Endodermal cell (in vitro differentiated cells): ENCODE measurements around the gene PALB2. TPM values are rescaled to one million over a fixed set of nuclear protein-coding genes. Genes with fewer than 3 reads are reported as not detected.
"Not testable (repeated sequence)": the region's sequence is repeated elsewhere in the genome, so short reads cannot be mapped to it uniquely, and the experiment has no call there.

Experiments used
- DNase-seq: peaks from one replicate; pipeline ENCODE4 v3.0.0-alpha.2; 2017
- H3K27ac ChIP-seq: 2 replicates; pipeline ENCODE4 v1.5.1; 2013; ENCODE audit warnings: mild to moderate bottlenecking, low read depth, low read length, moderate library complexity
- H3K27me3 ChIP-seq: 2 replicates; pipeline ENCODE4 v1.6.1; 2013; ENCODE audit warnings: mild to moderate bottlenecking, low read length, moderate library complexity; ENCODE audit not compliant: insufficient read depth, control insufficient read depth, poor library complexity, severe bottlenecking
- H3K36me3 ChIP-seq: 2 replicates; pipeline ENCODE4 v1.7.0; 2013; ENCODE audit warnings: mild to moderate bottlenecking, low read length, moderate library complexity; ENCODE audit not compliant: control insufficient read depth, insufficient read depth
- H3K4me1 ChIP-seq: one replicate; pipeline ENCODE4 v1.7.0; 2013; ENCODE audit warnings: low read length; ENCODE audit not compliant: control insufficient read depth, insufficient read depth
- H3K4me3 ChIP-seq: 2 replicates; pipeline ENCODE4 v1.5.1; 2013; ENCODE audit warnings: mild to moderate bottlenecking, low read length, moderate library complexity
- H3K9ac ChIP-seq: 2 replicates; pipeline ENCODE4 v1.6.1; 2013; ENCODE audit warnings: mild to moderate bottlenecking, low read length, moderate library complexity; ENCODE audit not compliant: poor library complexity, severe bottlenecking; ENCODE audit errors: extremely low read depth
- H3K9me3 ChIP-seq: 2 replicates; pipeline ENCODE4 v1.6.1; 2013; ENCODE audit warnings: mild to moderate bottlenecking, low read length, moderate library complexity; ENCODE audit not compliant: control insufficient read depth
- H3K27ac Mint-ChIP-seq: 2 replicates; pipeline ENCODE4 v1.8.0; 2020; ENCODE audit warnings: mixed read lengths
- H3K27me3 Mint-ChIP-seq: 2 replicates; pipeline ENCODE4 v1.8.0; 2021; ENCODE audit warnings: mild to moderate bottlenecking, mixed read lengths; ENCODE audit not compliant: insufficient read depth
- H3K36me3 Mint-ChIP-seq: 2 replicates; pipeline ENCODE4 v1.8.0; 2020; ENCODE audit warnings: low read depth, mixed read lengths
- H3K4me1 Mint-ChIP-seq: 2 replicates; pipeline ENCODE4 v1.8.0; 2020; ENCODE audit warnings: mixed read lengths
- H3K4me3 Mint-ChIP-seq: 2 replicates; pipeline ENCODE4 v1.8.0; 2020; ENCODE audit warnings: mild to moderate bottlenecking, moderate library complexity, mixed read lengths
- H3K9me3 Mint-ChIP-seq: 2 replicates; pipeline ENCODE4 v1.8.0; 2020; ENCODE audit warnings: mild to moderate bottlenecking, mixed read lengths
- CTCF ChIP-seq: fragments of 200-600 bp; sonication (generic); conservative IDR thresholded peaks from 2 replicates; pipeline ENCODE4 v1.5.0; 2021; ENCODE audit warnings: antibody characterized with exemption, mild to moderate bottlenecking
- WGBS, 2 experiments: methylation state at CpG; one replicate each; pipeline versions ENCODE4 v1.1.5 to v1.1.7; 2013; ENCODE audit warnings: missing lambda C conversion rate in 2 of 2, mixed read lengths in 1 of 2; ENCODE audit not compliant: insufficient coverage in 1 of 2, insufficient read length in 1 of 2; 5-methylcytosine and 5-hydroxymethylcytosine counted together
- total RNA-seq, 2 donors: library from RNA; stranded (reverse); fragmentation: NEBNext Ultra II Directional in 1 of 2; extraction: Animal tissue kit (Norgen Biotek cat#: 25700) in 1 of 2; gene quantifications; 2 replicates in 1 of 2; 3 replicates in 1 of 2; pipeline ENCODE4 v1.2.1, GENCODE V29; 2021

Gene PALB2
- total RNA-seq, 2 donors from 2014 or later: 20.0 to 24.8 TPM

DNA sequence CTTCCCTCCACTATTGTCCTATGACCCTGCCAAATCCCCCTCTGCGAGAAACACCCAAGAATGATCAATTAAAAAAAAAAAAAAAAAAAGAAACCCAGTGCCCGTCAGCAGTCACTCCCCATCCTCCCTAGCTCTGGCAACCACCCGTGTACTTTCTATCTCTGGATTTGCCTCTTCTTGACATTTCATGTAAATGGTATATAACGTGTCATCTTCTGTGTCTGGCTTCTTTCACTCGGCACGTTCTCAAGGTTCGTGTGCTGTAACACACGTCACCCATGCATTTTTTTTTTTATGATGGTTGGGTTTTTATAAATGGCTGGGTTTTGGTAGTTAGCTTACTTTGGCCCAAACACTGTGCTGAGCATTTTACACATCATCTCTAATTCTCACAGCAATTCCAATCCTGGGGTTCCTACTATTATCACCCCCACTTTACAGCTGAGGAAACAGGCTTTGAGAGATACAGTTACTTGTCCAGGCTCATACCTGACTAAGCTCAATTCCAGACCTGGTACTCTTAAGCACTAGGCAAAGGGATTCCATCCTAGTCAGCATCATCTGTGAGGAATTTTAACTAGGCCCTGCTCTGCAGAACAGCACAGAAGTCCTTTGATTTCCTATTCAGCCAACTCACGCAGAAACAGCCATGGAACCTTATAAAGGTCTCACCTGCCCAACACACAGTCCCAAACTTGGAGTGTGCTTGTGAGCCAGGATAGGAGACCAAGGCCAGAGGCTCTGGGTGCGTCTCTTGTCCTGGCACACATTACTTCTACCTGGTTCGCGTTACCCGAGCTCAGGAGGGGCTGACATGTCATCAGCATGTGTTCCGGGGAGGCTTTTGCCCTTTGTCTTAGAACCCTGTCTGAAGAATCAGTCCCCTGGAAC, 56.7 kb downstream of the PALB2 start:
- peaks cover 79% of the 10 kb centered on the region for H3K36me3 ChIP-seq

GRCh38 chr16:23583271-23583670, 57.8 kb downstream of the PALB2 start:
- H3K4me3 Mint-ChIP-seq, H3K4me3 ChIP-seq, H3K27me3 ChIP-seq, H3K4me1 ChIP-seq, H3K27me3 Mint-ChIP-seq, H3K27ac Mint-ChIP-seq, DNase-seq, H3K27ac ChIP-seq, H3K9ac ChIP-seq, H3K9me3 ChIP-seq, H3K9me3 Mint-ChIP-seq, H3K4me1 Mint-ChIP-seq: not testable (repeated sequence)
- WGBS, 2 experiments: 93 to 96% methylated on average over 3 to 22 of the region's 30 CpGs
- H3K36me3 ChIP-seq: peaks cover 79% of the 10 kb centered on the region
- peaks cover 65% of the 10 kb centered on the region for H3K36me3 Mint-ChIP-seq

More for the DNA sequence above, 56.7 kb downstream of the PALB2 start:
- no peak for DNase-seq
- H3K27ac ChIP-seq: no peak overlapping the region
- no peak overlapping the region for H3K4me3 ChIP-seq
- peaks cover 68% of the 10 kb centered on the region for H3K36me3 Mint-ChIP-seq
- 93 to 98% methylated on average over 6 to 13 of the region's 14 CpGs for WGBS, 2 experiments
- no peaks in the 10 kb centered on the region for H3K9me3 Mint-ChIP-seq
- no peak overlapping the region for H3K4me3 Mint-ChIP-seq
- H3K27me3 Mint-ChIP-seq: no peaks in the 10 kb centered on the region
- H3K27me3 ChIP-seq: no peaks in the 10 kb centered on the region
- no peaks in the 10 kb centered on the region for H3K4me1 Mint-ChIP-seq
- H3K9me3 ChIP-seq: no peaks in the 10 kb centered on the region
- no peak overlapping the region for H3K9ac ChIP-seq
- H3K4me1 ChIP-seq: no peaks in the 10 kb centered on the region
- H3K27ac Mint-ChIP-seq: no peak overlapping the region
- no peak for TF ChIP-seq CTCF

- no peak overlapping the region for H3K27ac Mint-ChIP-seq
- no peak overlapping the region for H3K9ac ChIP-seq
- no peaks in the 10 kb centered on the region for H3K9me3 ChIP-seq
- H3K4me3 ChIP-seq: no peak overlapping the region
- H3K27me3 ChIP-seq: no peaks in the 10 kb centered on the region
- no peak for DNase-seq
- no peaks in the 10 kb centered on the region for H3K4me1 ChIP-seq
- no peak overlapping the region for H3K27ac ChIP-seq
- no peaks in the 10 kb centered on the region for H3K9me3 Mint-ChIP-seq
- no peaks in the 10 kb centered on the region for H3K27me3 Mint-ChIP-seq
- peaks cover 73% of the 10 kb centered on the region for H3K36me3 ChIP-seq
- no peaks in the 10 kb centered on the region for H3K4me1 Mint-ChIP-seq
- no peak for TF ChIP-seq CTCF
- no peak overlapping the region for H3K4me3 Mint-ChIP-seq
- peaks cover 54% of the 10 kb centered on the region for H3K36me3 Mint-ChIP-seq
These were observed 59.3 kb downstream of the PALB2 start for GRCh38 chr16:23581764-23582163.

- no peaks in the 10 kb centered on the region for H3K4me1 ChIP-seq
- no peaks in the 10 kb centered on the region for H3K9me3 ChIP-seq
- DNase-seq: no peak
- H3K9me3 Mint-ChIP-seq: no peaks in the 10 kb centered on the region
- no peaks in the 10 kb centered on the region for H3K27me3 ChIP-seq
- H3K36me3 ChIP-seq: peaks cover 73% of the 10 kb centered on the region
- no peak overlapping the region for H3K4me3 ChIP-seq
- no peak overlapping the region for H3K27ac ChIP-seq
- H3K27me3 Mint-ChIP-seq: no peaks in the 10 kb centered on the region
- peaks cover 49% of the 10 kb centered on the region for H3K36me3 Mint-ChIP-seq
- H3K9ac ChIP-seq: no peak overlapping the region
- no peak overlapping the region for H3K27ac Mint-ChIP-seq
- no peak for TF ChIP-seq CTCF
- no peaks in the 10 kb centered on the region for H3K4me1 Mint-ChIP-seq
- no peak overlapping the region for H3K4me3 Mint-ChIP-seq
These were observed 60.7 kb downstream of the PALB2 start for GRCh38 chr16:23580391-23580790.
